SH-SY5Y (cell line): ENCODE measurements around the gene KRT31.

Source experiments
- GATA2 ChIP-seq: IDR thresholded peaks from 2 replicates; pipeline ENCODE4 v1.6.1; 2011; ENCODE audit warnings: mild to moderate bottlenecking, low read depth, low read length
- GATA3 ChIP-seq: IDR thresholded peaks from 2 replicates; pipeline ENCODE4 v1.6.1; 2011; ENCODE audit warnings: low read depth, mild to moderate bottlenecking, low read length, moderate library complexity

DNA sequence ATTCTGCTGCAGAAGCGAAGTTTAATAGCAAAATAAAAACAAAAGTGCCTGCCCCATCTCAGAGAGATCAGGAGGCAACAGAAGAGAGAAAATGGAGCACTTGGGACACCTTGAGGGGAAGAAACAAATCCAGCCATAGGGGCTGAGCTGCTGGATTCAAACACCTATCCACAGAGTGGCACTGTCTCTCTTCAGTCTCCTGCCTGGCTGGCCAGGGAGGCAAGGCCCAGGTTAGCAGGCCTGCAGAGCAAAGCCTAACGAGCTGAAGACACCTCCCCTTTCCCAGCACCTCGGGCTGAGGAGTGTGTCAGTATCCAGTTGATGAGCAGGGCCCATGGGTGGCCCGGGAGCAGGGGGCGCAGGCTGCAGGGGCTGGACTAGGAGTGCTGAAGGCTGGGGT, 8.8 kb upstream of the KRT31 start:
- TF ChIP-seq GATA2 (no peak), GATA3 (no peak)
